GM12872 (cell line): ENCODE data around the gene LRTM1.

Source experiments
- TF ChIP-seq, protein P1 (sequence below): IDR thresholded peaks from 3 replicates; pipeline ENCODE4 v1.5.1; 2011; ENCODE audit warnings: low read depth, mild to moderate bottlenecking, low read length, moderate library complexity; ENCODE audit not compliant: insufficient read depth

Gene LRTM1

DNA sequence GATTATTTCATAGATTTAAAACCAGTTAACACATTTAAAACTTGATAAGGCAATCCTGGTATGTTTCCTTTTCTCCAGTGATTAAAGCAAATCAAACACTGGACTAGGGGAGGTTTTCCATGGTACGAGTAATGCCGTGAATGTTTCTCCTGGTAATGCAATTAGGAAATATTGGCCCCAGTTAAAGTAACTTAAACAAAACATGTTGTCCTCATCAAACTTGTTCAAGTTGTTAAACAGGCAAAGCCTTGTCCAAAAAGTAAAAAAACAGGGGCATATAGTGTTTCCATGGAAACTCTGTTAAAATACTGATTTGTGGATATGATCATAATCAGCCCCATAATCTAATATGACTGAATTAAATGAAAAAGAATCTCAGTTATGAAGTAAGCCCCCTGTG, 13.1 kb upstream of the LRTM1 start:
- TF ChIP-seq, protein P1, sequence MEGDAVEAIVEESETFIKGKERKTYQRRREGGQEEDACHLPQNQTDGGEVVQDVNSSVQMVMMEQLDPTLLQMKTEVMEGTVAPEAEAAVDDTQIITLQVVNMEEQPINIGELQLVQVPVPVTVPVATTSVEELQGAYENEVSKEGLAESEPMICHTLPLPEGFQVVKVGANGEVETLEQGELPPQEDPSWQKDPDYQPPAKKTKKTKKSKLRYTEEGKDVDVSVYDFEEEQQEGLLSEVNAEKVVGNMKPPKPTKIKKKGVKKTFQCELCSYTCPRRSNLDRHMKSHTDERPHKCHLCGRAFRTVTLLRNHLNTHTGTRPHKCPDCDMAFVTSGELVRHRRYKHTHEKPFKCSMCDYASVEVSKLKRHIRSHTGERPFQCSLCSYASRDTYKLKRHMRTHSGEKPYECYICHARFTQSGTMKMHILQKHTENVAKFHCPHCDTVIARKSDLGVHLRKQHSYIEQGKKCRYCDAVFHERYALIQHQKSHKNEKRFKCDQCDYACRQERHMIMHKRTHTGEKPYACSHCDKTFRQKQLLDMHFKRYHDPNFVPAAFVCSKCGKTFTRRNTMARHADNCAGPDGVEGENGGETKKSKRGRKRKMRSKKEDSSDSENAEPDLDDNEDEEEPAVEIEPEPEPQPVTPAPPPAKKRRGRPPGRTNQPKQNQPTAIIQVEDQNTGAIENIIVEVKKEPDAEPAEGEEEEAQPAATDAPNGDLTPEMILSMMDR = no peak

GRCh38 chr3:54939557-54940300, 11.9 kb upstream of the LRTM1 start:
- TF ChIP-seq, protein P1 = no peak

- TF ChIP-seq, protein P1 = no peak
Measured at GRCh38 chr3:54936561-54936960, 8.7 kb upstream of the LRTM1 start.

- TF ChIP-seq, protein P1 = no peak
Measured at GRCh38 chr3:54935869-54936268, 8.0 kb upstream of the LRTM1 start.

DNA sequence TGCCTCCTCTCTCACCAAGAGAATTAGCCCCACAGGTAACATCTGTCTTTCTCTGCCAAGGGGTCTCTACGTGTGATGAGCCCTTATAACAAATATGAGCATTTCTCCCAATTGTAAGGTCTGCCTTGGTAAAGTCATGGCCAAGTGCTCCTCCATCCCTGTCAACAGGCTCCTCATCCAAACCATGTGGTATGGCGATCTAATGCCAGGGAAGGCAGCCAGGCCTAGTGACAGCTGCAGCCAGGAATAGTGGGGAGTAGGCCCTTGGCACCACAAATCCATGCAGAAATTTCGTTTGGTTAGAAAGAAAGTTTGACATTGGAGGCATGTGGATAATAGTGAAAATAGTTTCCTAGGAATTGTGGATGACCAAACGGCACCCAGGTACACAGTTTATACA, 4.7 kb upstream of the LRTM1 start:
- TF ChIP-seq, protein P1 = no peak

DNA sequence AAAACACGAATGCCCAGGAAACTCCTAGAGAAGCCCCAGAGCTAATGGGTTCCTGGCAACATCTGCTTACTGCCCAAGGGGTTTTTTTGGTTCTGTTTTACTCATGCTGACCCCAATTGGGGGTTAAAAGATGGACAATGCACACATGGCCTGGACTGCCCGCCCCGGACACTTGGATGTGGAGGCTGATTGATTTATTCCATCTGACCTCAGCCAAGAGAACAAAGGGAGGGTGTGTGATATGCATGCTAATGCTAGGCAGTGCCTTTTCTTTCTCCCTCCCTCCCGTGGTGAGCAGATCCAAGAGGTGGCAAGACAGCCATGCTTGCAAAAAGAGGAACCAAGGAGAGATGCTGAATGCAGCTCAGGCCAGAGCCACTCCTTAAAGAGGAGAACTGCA, 3.3 kb upstream of the LRTM1 start:
- TF ChIP-seq, protein P1 = no peak

DNA sequence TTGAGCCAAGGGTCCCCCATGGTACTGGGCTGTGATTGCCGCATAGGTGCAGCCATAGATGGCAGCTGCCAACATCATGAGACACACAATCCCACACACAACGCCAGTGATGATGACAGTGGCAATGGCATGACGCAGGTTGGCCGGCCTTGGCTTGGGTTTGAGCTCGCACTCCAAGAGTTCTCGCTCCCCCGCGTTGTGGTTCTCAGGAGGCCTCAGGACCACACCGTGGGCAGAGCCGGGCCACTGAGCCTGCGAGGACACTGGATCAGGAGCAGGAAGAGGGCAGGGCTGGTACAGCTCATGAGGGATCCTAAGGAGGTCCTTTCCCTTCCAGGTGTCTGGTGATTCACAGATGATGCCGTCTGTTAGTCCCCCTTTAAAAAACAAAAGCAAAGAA, 9.3 kb downstream of the LRTM1 start:
- TF ChIP-seq, protein P1 = no peak

DNA sequence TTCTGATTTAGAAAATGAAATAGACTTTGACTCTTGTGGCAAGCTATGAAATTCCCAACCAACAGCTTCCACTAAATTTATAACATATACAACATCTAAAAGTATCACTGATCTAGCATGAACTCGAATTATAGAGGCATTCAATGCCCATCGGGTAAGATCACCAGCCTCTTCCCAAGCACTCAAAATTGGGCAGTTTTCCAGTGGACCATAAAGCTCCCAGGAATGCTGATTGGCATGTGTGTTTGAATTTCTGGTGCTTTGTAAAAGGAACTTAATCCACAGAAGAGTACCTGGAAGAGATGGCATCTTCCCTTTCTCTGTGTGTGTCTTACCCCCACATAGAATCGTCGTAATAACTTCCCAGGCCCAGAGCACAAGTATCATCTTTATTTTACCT, 10.0 kb downstream of the LRTM1 start:
- TF ChIP-seq, protein P1 = no peak
